ENCODE results near the gene MAML3.

GRCh38 chr4:140135529-140136088 lies 18.4 kb downstream of the MAML3 start:
- no peak for TF ChIP-seq CTCF (IDR thresholded peaks at IDR 0.05)
- no peak for TF ChIP-seq POLR2AphosphoS5 (IDR thresholded peaks at IDR 0.05)

All from suprapubic skin (tissue), 3 donors.